Liver (tissue), 3 donors: ENCODE measurements around the gene GPA33.

Experiments
- EGR1 ChIP-seq, 2 donors: IDR thresholded peaks; 2 replicates each; pipeline ENCODE4 v1.6.1; 2016 to 2018; ENCODE audit warnings: antibody characterized with exemption in 2 of 2, low read depth in 2 of 2
- FOXA1 ChIP-seq: IDR thresholded peaks from 2 replicates; pipeline ENCODE4 v1.6.1; 2016; ENCODE audit warnings: antibody characterized with exemption
- GABPA ChIP-seq, 2 donors: IDR thresholded peaks in 1 of 2; conservative IDR thresholded peaks in 1 of 2; 2 replicates each; pipeline ENCODE4 v1.6.1; 2016; ENCODE audit warnings: antibody characterized with exemption in 2 of 2, mild to moderate bottlenecking in 1 of 2, moderate library complexity in 1 of 2
- JUND ChIP-seq, 2 donors: IDR thresholded peaks; 2 replicates each; pipeline ENCODE4 v1.6.1; 2016; ENCODE audit warnings: antibody characterized with exemption in 2 of 2
- SP1 ChIP-seq: IDR thresholded peaks from 2 replicates; pipeline ENCODE4 v1.6.1; 2018; ENCODE audit warnings: antibody characterized with exemption, mild to moderate bottlenecking
- TAF1 ChIP-seq: conservative IDR thresholded peaks from 2 replicates; pipeline ENCODE4 v1.6.1; 2016; ENCODE audit warnings: antibody characterized with exemption, mild to moderate bottlenecking
- TF ChIP-seq, protein P1 (sequence below): fragments of 150-350 bp; IDR thresholded peaks from 2 replicates; pipeline ENCODE4 v1.5.1; 2017; ENCODE audit warnings: improper control_type of control experiment, low read depth, low read length; ENCODE audit not compliant: missing input control
- TF ChIP-seq, protein P2 (sequence below): IDR thresholded peaks from 2 replicates; pipeline ENCODE4 v1.6.1; 2016; ENCODE audit warnings: antibody characterized with exemption
- TF ChIP-seq, protein P3 (sequence below): IDR thresholded peaks from 2 replicates; pipeline ENCODE4 v1.6.1; 2016; ENCODE audit warnings: antibody characterized with exemption, mild to moderate bottlenecking
- TF ChIP-seq, protein P4 (sequence below): IDR thresholded peaks from 2 replicates; pipeline ENCODE4 v1.6.1; 2016; ENCODE audit warnings: antibody characterized with exemption
- donor health status: healthy.
- donor health status: healthy.

DNA sequence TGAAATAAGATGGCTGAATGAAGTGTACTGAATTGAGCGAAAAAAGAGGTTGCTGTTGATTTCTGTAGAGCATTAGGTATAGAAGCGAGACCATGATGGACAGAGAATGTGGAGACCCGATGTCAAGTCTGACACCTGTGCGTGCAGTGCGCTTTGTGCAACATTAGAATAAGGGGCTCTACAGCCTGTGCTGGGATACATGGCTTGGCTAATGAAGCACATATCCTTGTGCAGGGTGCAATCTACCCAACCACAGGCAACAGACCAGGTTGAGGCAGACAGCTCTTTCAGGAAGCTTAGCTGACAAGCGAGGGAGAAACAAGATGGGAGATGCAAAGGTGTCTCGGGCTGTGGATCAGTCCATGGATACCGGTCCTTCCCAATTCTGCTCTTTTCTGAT is 18.9 kb downstream of the GPA33 start:
- TF ChIP-seq FOXA1, result no peak
- TF ChIP-seq SP1, result no peak
- TF ChIP-seq, protein P1, sequence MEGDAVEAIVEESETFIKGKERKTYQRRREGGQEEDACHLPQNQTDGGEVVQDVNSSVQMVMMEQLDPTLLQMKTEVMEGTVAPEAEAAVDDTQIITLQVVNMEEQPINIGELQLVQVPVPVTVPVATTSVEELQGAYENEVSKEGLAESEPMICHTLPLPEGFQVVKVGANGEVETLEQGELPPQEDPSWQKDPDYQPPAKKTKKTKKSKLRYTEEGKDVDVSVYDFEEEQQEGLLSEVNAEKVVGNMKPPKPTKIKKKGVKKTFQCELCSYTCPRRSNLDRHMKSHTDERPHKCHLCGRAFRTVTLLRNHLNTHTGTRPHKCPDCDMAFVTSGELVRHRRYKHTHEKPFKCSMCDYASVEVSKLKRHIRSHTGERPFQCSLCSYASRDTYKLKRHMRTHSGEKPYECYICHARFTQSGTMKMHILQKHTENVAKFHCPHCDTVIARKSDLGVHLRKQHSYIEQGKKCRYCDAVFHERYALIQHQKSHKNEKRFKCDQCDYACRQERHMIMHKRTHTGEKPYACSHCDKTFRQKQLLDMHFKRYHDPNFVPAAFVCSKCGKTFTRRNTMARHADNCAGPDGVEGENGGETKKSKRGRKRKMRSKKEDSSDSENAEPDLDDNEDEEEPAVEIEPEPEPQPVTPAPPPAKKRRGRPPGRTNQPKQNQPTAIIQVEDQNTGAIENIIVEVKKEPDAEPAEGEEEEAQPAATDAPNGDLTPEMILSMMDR, result no peak
- no peak for TF ChIP-seq TAF1
- TF ChIP-seq EGR1 (IDR thresholded peaks at IDR 0.05; ENCODE audit: low read depth in 2 of 2), result no peak
- TF ChIP-seq, protein P2, sequence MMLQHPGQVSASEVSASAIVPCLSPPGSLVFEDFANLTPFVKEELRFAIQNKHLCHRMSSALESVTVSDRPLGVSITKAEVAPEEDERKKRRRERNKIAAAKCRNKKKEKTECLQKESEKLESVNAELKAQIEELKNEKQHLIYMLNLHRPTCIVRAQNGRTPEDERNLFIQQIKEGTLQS, result no peak
- TF ChIP-seq GABPA (IDR thresholded peaks at IDR 0.05 in 1 of 2, conservative IDR thresholded peaks at IDR 0.05 in 1 of 2), result no peak
- no peak for TF ChIP-seq JUND (IDR thresholded peaks at IDR 0.05)
- TF ChIP-seq, protein P3, sequence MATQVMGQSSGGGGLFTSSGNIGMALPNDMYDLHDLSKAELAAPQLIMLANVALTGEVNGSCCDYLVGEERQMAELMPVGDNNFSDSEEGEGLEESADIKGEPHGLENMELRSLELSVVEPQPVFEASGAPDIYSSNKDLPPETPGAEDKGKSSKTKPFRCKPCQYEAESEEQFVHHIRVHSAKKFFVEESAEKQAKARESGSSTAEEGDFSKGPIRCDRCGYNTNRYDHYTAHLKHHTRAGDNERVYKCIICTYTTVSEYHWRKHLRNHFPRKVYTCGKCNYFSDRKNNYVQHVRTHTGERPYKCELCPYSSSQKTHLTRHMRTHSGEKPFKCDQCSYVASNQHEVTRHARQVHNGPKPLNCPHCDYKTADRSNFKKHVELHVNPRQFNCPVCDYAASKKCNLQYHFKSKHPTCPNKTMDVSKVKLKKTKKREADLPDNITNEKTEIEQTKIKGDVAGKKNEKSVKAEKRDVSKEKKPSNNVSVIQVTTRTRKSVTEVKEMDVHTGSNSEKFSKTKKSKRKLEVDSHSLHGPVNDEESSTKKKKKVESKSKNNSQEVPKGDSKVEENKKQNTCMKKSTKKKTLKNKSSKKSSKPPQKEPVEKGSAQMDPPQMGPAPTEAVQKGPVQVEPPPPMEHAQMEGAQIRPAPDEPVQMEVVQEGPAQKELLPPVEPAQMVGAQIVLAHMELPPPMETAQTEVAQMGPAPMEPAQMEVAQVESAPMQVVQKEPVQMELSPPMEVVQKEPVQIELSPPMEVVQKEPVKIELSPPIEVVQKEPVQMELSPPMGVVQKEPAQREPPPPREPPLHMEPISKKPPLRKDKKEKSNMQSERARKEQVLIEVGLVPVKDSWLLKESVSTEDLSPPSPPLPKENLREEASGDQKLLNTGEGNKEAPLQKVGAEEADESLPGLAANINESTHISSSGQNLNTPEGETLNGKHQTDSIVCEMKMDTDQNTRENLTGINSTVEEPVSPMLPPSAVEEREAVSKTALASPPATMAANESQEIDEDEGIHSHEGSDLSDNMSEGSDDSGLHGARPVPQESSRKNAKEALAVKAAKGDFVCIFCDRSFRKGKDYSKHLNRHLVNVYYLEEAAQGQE, result no peak
- TF ChIP-seq, protein P4, sequence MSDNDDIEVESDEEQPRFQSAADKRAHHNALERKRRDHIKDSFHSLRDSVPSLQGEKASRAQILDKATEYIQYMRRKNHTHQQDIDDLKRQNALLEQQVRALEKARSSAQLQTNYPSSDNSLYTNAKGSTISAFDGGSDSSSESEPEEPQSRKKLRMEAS, result no peak
